ENCODE data around the gene PAK6. TPM values are rescaled to one million over a fixed set of nuclear protein-coding genes. Genes with fewer than 3 reads are reported as not detected.

Gene PAK6
- total RNA-seq, 1 donor = not detected

GRCh38 chr15:40250304-40250656, 11.4 kb downstream of the PAK6 start:
- no peak overlapping the region for H2AFZ ChIP-seq (ENCODE audit: low read length)
- no peaks in the 10 kb centered on the region for H3K79me2 ChIP-seq (ENCODE audit: insufficient read depth, low read length)
- H3K4me2 ChIP-seq (ENCODE audit: insufficient read depth, low read length) = no peak overlapping the region
- H3K4me3 ChIP-seq (ENCODE audit: insufficient read depth, low read length) = no peak overlapping the region
- no peak for DNase-seq (ENCODE audit: insufficient read length, low spot score, missing footprints)
- H3K27ac ChIP-seq (ENCODE audit: low read depth, low read length) = no peak overlapping the region
- H3K27me3 ChIP-seq (ENCODE audit: insufficient read depth, low read length) = peaks cover 51% of the 10 kb centered on the region
- no peaks in the 10 kb centered on the region for H3K36me3 ChIP-seq (ENCODE audit: insufficient read depth, low read length)
- no peak for TF ChIP-seq CTCF (IDR thresholded peaks at IDR 0.05; ENCODE audit: extremely low read depth, low read depth, low read length)
- no peaks in the 10 kb centered on the region for H3K9me3 ChIP-seq (ENCODE audit: low read depth, low read length)
- no peaks in the 10 kb centered on the region for H4K20me1 ChIP-seq (ENCODE audit: insufficient read depth, low read length)
- peaks cover 4% of the 10 kb centered on the region for H3K4me1 ChIP-seq (ENCODE audit: insufficient read depth, low read length)

GRCh38 chr15:40250771-40251483, 12.1 kb downstream of the PAK6 start:
- Histone ChIP-seq H4K20me1 (ENCODE audit: insufficient read depth, low read length) (no peaks in the 10 kb centered on the region), H3K9me3 (ENCODE audit: low read depth, low read length) (no peaks in the 10 kb centered on the region), H3K27ac (ENCODE audit: low read depth, low read length) (no peak overlapping the region), H3K79me2 (ENCODE audit: insufficient read depth, low read length) (no peaks in the 10 kb centered on the region), H3K36me3 (ENCODE audit: insufficient read depth, low read length) (no peaks in the 10 kb centered on the region), H3K4me1 (ENCODE audit: insufficient read depth, low read length) (peaks cover 4% of the 10 kb centered on the region), H2AFZ (ENCODE audit: low read length) (no peak overlapping the region), H3K27me3 (ENCODE audit: insufficient read depth, low read length) (peaks cover 54% of the 10 kb centered on the region), H3K4me2 (ENCODE audit: insufficient read depth, low read length) (no peak overlapping the region), H3K4me3 (ENCODE audit: insufficient read depth, low read length) (no peak overlapping the region)
- DNase-seq (ENCODE audit: insufficient read length, low spot score, missing footprints) = peak; percentile 62
- no peak for TF ChIP-seq CTCF (IDR thresholded peaks at IDR 0.05; ENCODE audit: extremely low read depth, low read depth, low read length)

DNA sequence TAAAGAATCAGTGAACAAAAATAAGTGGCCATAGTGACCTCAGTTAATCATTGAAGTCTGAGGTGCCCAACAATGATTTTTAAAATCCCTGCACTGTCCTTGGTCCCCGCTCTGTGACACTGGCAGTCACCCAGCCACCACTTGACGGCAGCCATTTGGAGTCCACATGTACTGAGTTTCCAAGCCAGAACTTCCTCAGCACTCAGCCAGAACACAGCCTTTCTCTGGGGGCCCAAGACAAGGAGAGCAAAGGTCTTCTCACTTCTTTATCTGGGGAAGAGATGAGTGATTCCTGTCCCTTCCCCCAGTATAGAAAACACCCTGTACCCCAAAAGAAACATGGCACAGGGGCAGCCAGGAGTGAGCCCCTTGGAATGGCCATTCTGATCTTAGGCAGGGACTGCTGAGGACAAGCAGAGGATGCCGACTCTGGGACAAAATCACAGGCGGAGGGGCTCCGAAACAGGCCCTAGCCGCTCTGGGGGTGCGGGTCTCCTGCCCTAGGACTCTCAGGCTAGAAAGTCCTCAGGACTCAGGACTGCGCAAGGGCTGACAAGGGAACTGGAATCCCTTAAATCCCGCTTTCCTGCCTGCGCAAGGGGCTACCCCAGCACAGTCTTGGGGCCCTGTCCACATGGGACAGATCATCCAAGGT, 12.8 kb downstream of the PAK6 start:
- no peak for TF ChIP-seq CTCF (IDR thresholded peaks at IDR 0.05; ENCODE audit: extremely low read depth, low read depth, low read length)
- H3K79me2 ChIP-seq (ENCODE audit: insufficient read depth, low read length) = no peaks in the 10 kb centered on the region
- H3K27ac ChIP-seq (ENCODE audit: low read depth, low read length) = no peak overlapping the region
- H3K9me3 ChIP-seq (ENCODE audit: low read depth, low read length) = no peaks in the 10 kb centered on the region
- H3K36me3 ChIP-seq (ENCODE audit: insufficient read depth, low read length) = no peaks in the 10 kb centered on the region
- no peak overlapping the region for H2AFZ ChIP-seq (ENCODE audit: low read length)
- DNase-seq (ENCODE audit: insufficient read length, low spot score, missing footprints) = peak; percentile 62
- peaks cover 4% of the 10 kb centered on the region for H3K4me1 ChIP-seq (ENCODE audit: insufficient read depth, low read length)
- no peaks in the 10 kb centered on the region for H4K20me1 ChIP-seq (ENCODE audit: insufficient read depth, low read length)
- H3K27me3 ChIP-seq (ENCODE audit: insufficient read depth, low read length) = peaks cover 54% of the 10 kb centered on the region
- no peak overlapping the region for H3K4me3 ChIP-seq (ENCODE audit: insufficient read depth, low read length)
- H3K4me2 ChIP-seq (ENCODE audit: insufficient read depth, low read length) = no peak overlapping the region

GRCh38 chr15:40252141-40252437, 13.2 kb downstream of the PAK6 start:
- H3K4me2 ChIP-seq (ENCODE audit: insufficient read depth, low read length) = peak overlapping the region; percentile 81
- H3K36me3 ChIP-seq (ENCODE audit: insufficient read depth, low read length) = no peaks in the 10 kb centered on the region

More at GRCh38 chr15:40252141-40252437, 13.2 kb downstream of the PAK6 start:
- no peak overlapping the region for H2AFZ ChIP-seq (ENCODE audit: low read length)
- no peaks in the 10 kb centered on the region for H3K9me3 ChIP-seq (ENCODE audit: low read depth, low read length)
- H3K79me2 ChIP-seq (ENCODE audit: insufficient read depth, low read length) = no peaks in the 10 kb centered on the region
- H3K27me3 ChIP-seq (ENCODE audit: insufficient read depth, low read length) = peaks cover 54% of the 10 kb centered on the region
- H3K27ac ChIP-seq (ENCODE audit: low read depth, low read length) = no peak overlapping the region
- no peak overlapping the region for H3K4me3 ChIP-seq (ENCODE audit: insufficient read depth, low read length)
- DNase-seq (ENCODE audit: insufficient read length, low spot score, missing footprints) = peak; percentile 38
- no peaks in the 10 kb centered on the region for H4K20me1 ChIP-seq (ENCODE audit: insufficient read depth, low read length)
- TF ChIP-seq CTCF (IDR thresholded peaks at IDR 0.05; ENCODE audit: extremely low read depth, low read depth, low read length) = no peak
- H3K4me1 ChIP-seq (ENCODE audit: insufficient read depth, low read length) = peaks cover 4% of the 10 kb centered on the region

Measured in osteoblast (primary cell).